T47D (cell line): ENCODE measurements around the gene ANKRD60.

Source experiments
- DNase-seq, 2 experiments: peaks; one replicate each; pipeline versions ENCODE4 v3.0.0 to v3.0.0-alpha.2; 2011 to 2012; ENCODE audit warnings: low read depth in 1 of 2, low spot score in 1 of 2
- JUND ChIP-seq: IDR thresholded peaks from 2 replicates; pipeline ENCODE4 v1.6.1; 2012; ENCODE audit warnings: low read depth
- in situ Hi-C: cut with HindIII; loops from 2 replicates; pipeline ENCODE4 v1.10.0; 2016; ENCODE audit warnings: low sequenced_read_pairs, low pct_unique_long_range_greater_than_20kb

ANKRD60 gene

DNA sequence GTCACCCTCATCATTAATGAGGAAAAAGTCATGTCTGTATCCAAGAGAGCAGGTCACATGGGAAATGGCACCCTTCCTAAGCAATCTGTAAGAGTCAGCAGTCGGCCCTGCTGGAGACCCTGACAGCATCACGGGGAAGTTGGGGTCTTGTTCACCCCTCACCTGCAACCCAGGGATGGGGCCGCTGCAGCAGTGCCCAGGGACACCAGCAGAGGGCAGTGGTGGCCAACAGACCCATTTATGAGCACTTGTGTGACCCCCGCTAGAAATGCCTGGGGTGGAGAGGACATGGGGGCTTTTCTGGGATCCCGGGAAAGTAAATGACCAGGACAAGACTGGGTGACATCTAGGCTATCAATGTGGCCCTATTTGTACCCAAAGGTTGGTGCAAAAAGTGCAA lies 35.9 kb downstream of the ANKRD60 start:
- no peak for TF ChIP-seq JUND
- no peak for DNase-seq
- in situ Hi-C loops: no loop called here

DNA sequence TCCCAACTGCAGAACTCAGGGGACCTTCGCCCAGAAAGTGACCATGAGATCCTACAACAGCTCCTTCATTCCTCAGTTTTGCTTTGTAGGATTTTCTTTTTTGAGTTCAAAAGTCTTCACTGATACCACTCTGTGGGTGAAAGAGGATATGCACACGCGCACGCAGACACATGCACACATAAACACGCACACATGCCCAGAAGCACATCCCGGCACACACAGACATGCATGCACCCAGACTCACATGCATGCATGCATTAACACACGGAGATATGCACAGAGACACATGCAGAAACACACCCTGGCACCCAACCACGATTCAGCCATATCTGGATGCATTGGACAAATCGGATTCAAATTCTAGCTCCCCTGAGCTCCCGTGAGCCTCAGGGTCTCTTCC lies 36.4 kb downstream of the ANKRD60 start:
- DNase-seq: no peak
- in situ Hi-C loops: no loop called here
- no peak for TF ChIP-seq JUND

GRCh38 chr20:58188527-58188926 lies 39.9 kb downstream of the ANKRD60 start:
- no peak for TF ChIP-seq JUND
- in situ Hi-C loops: no loop called here
- no peak for DNase-seq

- no peak for TF ChIP-seq JUND
- no peak for DNase-seq
- in situ Hi-C loops: no loop called here
These were observed 43.5 kb downstream of the ANKRD60 start for GRCh38 chr20:58184984-58185383.

DNA sequence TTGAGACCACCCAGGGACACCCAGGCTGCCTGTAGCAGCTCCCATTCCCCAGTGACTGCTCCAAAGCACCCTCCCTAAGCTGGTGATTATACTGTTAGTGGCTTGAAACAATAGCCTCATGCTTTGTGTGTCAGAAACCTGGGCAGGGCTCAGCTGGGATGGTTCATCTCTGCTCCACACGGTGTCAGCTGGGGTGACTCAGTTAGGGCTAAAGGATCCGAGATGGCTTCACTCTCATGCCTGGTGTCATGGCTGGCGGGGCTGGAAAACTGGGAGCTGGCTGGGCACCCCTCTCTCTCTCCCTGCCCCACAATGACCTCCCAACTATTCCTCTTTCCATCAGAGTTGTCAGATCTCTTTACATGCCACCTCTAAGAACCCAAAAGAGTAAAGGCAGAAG lies 44.4 kb downstream of the ANKRD60 start:
- no peak for DNase-seq
- TF ChIP-seq JUND: no peak
- in situ Hi-C loops: no loop called here

GRCh38 chr20:58182521-58183140 lies 45.8 kb downstream of the ANKRD60 start:
- TF ChIP-seq JUND: no peak
- DNase-seq: no peak
- in situ Hi-C loops: no loop called here

GRCh38 chr20:58179432-58180099 lies 48.9 kb downstream of the ANKRD60 start:
- DNase-seq: peak; percentile 65 to 73
- in situ Hi-C loops: no loop called here
- TF ChIP-seq JUND: no peak

- no peak for TF ChIP-seq JUND
- DNase-seq: no peak
- in situ Hi-C loops: no loop called here
These were observed 49.4 kb downstream of the ANKRD60 start for GRCh38 chr20:58179083-58179431.

DNA sequence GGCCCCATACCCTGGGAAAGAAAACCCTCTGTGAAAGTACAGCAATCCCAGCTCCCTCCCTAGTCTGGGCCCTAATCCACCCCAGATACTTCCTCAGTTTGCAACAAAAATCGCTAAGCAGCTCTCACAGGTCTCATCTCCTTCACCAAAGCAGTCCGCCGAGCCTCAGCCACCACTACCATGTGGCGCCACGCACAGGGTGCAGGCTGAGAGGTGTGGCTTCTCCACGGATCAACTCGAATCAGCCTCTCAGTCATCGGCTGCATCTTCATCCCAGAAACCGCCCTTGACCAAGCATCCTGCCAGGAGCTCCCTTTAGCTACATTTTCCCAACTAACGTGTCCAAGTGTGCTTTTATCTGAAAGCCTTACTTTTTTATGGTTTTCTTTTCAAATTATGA lies 50.7 kb downstream of the ANKRD60 start:
- in situ Hi-C loops: no loop called here
- no peak for TF ChIP-seq JUND
- no peak for DNase-seq

DNA sequence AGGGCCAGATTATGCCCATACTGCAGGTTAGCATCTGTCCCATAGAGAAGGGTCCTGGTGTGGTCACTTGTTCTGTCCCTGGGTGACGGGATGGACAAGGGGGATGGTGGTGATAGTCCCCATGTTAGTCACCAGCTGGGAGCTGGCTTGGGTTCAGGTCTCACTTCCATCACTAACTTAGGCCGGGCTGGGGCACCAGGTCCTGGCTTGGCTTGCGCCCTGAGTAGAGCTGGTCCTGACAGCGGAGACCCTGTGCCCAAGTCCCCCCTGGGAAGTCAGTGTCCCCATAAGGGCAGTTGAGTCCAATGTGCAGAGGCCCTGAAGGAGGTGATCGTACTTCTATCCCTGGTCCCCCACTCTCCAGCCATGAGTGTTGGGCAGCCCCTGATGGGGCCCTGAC lies 52.6 kb downstream of the ANKRD60 start:
- TF ChIP-seq JUND: no peak
- no peak for DNase-seq
- in situ Hi-C loops: no loop called here

DNA sequence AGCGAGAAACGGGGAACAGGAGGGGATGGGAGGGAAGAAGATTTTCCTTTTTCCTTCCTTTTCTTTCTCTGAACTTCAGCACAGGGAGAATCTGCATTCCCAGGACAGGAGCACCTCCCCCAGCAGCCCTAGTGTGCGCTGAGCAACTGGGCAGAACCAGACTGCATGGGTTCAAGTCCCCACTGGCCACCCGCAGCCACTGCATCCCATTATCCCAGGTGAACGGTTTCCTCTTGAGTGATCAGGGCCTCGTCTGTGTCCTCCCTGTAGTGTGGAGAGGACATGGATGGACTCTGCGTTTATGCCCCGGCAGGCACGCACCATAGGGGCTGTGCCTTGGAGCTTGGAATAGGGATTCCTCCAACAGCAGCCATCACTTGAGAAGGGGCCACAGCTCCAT lies 53.0 kb downstream of the ANKRD60 start:
- DNase-seq: no peak
- in situ Hi-C loops: no loop called here
- TF ChIP-seq JUND: no peak

DNA sequence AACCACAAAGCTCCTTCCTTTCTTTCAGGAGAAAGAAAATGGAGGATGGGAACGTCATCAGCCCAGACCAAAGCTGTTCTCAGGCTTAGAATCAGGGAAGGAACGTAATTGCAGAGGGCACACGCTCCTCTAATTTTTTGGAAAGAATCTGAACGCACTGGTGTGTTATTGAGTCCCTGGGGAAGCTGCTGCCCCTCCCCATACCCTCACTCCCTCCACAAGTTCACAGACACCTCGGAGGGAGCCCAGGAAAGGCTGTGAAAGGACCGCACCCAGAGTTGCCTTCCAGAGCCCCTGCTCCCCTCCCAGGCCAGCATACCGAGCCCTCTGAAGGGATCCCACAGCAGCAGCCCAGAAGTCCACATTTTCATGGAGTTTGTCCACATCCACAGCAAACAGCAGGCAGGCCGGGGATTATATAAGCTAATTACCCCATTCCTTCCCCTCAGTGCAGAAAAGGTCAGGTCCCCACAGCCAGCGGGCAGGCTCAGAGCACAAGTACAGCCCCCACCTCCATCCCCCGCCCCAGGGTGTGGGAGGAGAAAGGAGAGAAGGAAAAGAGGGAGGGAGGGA lies 53.7 kb downstream of the ANKRD60 start:
- TF ChIP-seq JUND: no peak
- no peak for DNase-seq
- in situ Hi-C loops: no loop called here

DNA sequence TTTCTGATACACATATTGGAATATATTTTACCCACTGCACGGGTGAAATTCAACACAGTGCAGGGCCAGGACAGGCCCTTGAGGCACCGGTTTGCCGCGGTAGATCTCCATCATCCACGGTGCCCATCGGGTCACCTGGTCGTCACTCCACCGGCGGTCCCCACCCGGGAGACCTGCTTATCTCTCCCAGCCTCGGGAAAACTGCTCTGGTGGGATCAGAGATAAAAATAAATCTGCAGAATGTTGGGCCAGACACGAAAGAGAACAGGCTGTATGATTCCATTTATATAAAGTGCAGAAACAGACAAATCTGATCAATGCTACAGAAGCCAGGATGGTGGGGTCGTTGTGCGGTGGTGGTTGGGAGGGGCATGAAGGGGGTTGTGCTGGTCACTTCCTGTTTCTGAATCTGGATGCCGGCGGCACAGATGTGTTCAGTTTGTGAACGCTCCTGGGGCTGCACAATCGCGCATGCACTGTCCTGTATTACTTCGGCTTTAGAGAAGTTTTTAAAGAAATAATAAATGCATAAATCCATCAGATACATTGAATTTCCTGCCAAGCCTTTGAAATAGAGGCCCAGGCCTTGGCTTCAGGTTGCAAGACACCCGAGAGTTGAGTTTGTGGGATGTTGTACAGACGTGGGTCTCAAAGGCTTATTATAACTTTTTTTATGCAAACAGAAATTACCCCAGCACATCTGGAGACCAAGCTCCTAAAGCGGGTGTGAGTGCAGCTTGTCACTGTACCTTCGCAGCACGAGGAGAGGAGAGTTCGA lies 54.3 kb downstream of the ANKRD60 start:
- in situ Hi-C loops: no loop called here
- DNase-seq: no peak
- no peak for TF ChIP-seq JUND
